ENCODE measurements around the gene NTS.

The NTS gene, protein sequence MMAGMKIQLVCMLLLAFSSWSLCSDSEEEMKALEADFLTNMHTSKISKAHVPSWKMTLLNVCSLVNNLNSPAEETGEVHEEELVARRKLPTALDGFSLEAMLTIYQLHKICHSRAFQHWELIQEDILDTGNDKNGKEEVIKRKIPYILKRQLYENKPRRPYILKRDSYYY

DNA sequence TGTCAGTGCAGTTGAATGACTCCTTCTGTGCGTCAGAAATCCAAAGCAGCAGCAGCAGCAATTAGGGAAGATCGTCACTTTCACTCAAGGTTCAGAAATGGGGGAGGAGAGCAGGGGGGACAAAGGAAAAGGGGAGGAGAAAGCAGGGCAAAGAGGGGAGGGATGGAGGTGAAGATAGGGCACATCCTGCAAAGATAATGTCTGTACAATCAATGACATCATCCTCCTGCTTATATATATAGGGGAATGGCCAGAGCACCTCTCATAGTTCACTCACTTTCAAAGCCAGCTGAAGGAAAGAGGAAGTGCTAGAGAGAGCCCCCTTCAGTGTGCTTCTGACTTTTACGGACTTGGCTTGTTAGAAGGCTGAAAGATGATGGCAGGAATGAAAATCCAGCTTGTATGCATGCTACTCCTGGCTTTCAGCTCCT is at the start of gene NTS:
Gene NTS, plus strand, starts transcription at position 265 of the 431 bp plus-strand sequence. Its CDS starts 109 bp downstream, at position 374.
- no peak for DNase-seq

DNA sequence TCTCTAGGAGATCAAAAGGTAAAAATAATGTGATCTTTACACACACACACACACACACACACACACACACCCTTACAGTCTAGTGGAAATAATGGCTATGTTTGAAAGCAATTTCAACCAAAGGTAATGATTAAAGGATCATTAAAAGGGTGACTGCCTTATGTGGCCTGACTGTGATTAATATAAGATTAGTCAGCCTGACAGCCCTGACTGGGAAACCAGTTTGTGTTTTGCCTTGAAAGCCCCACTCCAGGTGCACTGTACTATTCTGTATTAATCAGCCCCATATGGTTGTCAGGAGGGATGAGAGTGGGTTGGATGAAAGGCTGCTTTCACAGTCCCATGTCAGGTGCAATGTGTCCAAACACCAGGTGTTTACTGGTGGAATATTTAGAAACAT is 48.3 kb upstream of the NTS start:
- DNase-seq, result no peak

DNA sequence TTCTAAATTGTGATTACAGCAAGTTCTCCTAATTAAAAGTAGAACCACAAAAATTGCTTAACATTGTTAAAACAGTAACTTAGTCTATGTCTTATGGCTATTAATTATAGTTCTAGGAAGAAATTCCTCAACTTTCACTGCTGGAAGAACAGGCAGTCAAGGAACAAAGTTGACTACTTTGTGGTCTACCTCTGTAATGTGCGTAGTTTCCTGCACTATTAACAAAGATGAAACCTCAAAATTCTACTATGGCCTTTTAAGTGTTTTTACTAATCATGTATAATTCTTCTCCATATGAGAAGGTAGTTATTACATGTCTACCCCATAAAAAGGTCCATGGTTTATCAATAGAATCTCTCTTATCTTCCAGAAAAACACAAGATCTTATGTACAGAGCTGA is 45.5 kb upstream of the NTS start:
- no peak for DNase-seq

DNA sequence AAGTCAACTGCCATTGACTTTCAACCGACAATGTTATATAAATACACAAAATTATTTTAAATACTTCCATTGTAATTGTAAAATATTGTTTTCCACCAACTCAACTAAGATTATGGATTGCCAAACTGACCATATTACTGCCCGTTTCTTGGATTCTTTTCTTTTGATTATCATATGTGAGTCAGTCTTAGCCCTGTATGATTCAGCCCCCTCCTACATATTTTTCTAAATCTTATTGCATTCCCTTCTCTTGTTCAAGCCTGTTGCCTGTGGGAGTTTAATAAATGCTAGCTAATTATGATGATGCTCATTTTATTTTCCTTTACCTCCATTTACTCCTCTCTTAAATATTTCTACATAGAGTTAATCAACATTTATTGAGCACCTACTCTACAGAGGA is 44.7 kb upstream of the NTS start:
- DNase-seq, result no peak

DNA sequence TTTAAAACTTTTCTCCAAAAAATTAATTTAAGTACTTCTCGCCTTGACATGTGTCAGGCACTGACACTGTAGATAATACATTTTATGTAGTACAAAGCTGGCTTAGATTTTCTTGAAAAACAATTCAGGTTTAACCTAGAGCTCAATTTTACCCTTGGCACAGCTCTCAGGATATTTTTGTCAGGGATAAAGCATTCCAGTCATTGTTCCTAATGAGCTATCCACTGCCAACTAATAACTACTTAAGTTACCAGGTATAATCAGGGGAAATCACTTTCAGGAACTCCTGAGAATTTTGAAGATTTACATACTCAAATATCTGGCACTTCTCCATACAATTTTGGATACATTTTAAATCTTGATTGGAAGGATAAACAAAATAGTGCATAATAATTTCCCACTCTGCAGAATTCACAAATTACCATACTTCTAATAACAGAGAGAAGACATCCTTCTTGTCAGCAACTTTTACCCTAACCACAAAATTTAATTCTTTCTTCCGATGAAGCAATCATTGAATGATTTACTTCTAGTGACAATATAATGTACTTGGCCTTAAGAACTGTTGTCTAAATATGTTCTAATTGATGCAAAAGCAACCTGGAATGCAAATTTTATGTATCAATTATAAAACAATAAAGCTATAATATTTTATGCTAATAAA is 42.6 kb upstream of the NTS start:
- no peak for DNase-seq

DNA sequence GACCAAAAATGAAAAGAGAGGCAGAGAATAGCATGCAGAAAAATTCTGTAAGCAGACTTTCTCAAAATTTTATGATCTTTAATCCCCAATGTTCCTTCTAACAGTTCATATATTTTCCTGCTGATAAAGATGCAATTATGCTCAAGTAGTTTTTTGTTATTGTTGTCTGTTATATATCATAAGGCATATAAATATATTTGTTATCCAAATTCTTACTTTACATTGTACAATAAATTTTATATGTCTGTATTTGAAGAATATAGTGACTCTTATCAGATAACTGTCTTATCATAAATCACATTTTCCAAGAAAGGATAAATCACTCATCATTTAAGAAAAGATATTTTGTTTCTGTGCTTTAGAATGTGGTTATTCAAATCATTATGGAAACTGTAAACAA is 40.5 kb upstream of the NTS start:
- DNase-seq, result no peak

DNA sequence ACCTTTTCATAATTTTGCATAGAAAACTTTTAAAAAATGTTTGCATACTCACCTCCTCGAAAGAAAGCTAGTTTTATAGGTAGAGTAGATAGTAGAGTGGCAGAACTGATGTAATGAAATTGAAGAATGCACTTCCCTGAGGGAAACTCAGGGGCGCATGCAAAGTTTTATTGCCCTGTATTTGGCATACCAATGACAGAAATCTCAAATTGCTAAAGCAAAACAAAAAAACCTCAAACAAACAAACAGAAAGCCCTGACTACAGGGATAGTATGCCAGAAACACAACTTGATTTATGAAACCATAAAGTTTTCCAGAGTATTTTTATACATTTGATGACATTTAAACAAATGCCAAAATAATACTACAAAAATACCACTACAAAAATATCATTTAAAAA is 39.7 kb upstream of the NTS start:
- no peak for DNase-seq

DNA sequence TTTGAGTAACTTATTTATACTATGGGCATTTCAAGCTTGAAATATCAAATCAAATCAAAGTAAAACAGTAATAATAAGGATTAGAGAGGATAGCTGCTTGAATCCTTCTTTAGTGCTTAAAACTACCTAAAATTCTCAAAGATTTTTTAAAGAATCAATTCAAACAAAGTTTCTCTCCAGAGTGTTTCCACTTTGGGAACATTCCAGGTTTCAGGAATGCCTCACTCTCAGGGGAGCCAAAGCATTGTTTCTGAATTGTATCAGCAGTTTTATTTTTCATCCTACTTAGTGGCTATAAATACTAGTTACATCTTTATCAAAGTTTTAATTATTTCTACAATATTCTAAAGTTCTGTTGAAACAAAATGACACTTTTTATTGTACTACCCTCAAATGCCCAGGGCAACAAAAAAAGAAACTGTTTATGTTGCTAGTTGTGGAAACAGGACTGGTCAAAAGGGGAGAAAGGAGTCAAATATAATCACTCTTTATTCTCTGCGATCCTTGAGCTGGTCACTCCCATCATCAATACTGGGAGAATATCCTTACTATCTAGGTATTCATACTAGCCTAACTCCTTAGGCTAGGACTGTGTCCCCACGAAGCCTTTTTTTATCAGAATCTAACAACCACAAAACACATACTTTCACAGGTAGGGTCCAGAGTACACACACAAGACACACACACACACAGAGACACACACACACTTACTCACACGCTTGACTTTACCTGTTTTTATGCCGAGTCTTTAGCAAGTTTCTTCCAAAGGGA is 38.5 kb upstream of the NTS start:
- DNase-seq, result no peak

DNA sequence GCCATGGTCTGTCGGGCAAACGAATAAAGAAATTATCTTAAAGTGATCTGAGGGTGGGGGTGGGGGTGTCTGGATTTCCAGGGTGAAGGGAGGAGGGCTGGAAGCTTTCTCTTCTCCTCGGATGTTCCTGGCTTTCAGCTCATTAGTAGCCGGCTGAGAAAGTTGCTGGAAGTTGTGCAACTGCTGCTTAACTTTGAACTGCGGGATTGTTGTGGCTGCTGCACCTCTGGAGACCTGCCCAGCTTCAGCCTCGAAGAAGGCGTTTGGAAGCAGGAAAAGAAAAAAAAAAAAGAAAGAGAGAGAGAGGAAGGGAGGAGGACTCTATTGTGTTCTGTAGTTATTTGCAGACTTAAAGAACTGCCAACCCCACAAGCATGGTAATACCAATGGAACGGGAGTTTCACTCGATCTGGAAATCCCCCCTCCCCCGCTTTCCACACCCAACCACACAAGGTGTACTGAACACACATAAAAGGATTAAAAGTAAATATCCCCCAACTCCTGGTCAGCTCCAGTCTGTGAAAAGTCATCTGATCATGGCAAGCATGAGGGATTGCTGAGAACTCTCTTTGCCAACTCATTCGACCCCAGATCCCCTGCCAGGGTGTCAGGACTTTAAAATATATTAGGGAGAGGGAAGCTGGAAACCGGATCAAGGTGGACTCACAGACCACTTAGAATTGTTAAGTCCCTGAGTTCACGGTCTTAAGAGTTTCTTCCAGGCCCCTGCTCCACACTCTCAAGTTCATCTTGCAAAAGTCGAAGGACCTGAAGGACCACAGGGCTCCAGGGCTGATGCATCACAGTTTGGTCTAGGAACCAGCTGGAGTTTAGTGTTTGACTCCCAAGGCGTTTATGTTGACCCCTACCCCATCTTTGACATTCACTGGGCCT is 37.7 kb upstream of the NTS start, which contains the start of gene RASSF9:
Gene RASSF9, minus strand, starts transcription at position 213 of the 894 bp plus-strand sequence. Its CDS starts 208 bp downstream, at position 5.
- no peak for DNase-seq

DNA sequence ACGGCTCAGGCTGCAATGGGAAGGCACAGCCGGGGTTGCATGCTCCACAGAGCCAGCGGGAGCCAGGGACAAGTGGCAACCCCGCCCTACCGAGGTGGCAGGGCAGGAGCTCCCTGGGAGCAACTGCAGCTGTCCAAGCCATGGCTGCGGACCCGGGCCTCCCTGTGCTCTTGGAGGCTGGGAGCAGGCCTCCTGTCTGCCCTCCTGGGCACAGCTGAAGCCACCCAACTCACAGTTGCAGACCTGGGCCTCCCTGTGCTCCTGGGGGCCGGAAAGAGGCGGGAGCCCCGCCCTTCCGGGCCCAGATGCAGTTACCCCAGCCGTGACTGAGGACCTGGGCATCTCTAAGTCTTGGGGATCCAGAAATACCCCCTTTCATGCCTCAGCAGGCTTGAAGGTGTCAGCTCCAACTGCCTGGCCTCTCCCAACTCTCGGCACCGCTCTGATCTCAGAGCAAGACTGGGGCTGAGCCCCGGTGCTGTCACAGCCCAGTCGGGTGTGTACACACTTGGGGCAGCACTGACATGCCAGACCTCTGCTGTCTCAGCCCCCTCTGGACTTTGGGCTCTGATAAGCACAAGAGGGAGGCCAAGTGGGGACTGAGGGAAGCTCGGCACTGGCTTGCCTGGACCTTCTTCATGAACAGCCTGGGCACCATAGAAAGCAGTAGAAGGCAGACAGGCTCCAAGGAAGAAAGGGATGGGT is 30.3 kb upstream of the NTS start:
- no peak for DNase-seq

DNA sequence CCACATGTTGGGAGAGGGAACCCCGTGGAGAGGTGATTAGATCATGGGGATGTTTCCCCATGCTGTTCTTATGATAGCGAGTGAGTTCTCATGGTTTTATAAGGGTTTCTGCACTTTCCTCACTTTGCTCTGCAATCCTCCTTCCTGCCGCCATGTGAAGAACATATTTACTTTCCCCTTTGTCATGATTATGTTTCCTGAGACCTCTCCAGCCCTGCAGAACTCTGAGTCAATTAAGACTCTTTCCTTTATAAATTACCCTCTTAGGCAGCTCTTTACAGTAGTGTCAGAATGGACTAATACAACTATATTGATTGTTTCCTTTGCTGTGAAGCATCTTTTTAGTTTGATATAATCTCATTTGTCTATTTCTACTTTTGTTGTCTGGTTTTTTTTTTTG is 24.8 kb upstream of the NTS start:
- DNase-seq, result no peak

DNA sequence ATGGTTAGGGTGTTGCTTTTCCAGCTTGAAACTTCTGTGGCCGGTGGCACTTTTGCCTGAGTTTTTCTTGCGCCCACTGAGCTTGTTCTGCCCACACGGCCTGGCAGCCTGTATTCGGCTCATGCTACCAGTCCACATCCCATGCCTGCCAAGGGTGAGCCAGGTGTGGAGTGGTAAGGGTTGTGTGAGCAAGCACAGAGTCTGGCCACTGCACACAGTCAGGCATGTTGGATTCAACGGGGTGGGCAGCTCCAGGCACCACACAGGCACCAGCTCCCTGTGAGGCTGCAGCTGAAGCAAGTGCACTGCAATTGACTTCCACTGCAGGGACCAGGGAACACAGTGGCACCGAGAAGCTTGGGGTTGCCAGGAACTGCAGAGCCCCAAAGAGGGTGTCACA is 18.8 kb upstream of the NTS start:
- no peak for DNase-seq

DNA sequence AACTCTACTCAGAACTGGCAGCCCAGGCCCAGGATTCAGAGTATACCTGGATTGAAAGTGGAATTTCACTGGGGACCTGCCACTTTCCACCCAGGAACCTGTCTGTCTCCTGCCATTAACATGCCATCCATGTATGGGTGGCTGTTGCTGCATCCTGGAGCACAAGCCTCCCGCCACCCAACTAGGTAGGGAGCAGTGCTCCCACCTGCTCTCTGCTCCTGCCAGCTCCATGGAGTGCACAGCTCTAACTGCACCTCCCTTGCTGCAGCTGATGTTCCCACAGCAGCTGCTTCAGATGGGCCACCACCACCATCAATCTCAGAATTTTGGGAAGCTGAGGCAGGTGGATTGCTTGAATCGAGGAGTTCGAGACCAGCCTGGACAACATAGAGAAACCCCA is 17.1 kb upstream of the NTS start:
- no peak for DNase-seq

DNA sequence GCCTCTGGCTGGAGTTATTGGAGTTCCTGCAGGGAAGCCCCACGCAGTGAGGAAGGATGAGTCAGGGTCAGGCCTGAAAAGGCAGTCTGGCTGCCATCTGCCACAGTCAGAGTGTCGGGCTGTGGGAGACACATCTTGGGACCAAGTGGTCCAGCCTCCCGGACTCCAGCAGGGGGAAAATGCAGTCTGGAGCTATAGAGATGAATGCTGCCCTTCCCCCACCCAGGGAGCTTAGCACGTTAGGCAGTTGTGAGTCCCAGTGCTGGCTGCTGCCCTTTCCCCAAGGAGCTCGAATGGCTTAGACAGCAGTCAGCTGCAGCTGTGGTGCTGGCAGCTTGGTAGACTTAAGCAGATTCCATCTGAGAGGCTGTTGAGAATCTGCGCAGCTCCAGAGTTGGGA is 8.2 kb upstream of the NTS start:
- no peak for DNase-seq

DNA sequence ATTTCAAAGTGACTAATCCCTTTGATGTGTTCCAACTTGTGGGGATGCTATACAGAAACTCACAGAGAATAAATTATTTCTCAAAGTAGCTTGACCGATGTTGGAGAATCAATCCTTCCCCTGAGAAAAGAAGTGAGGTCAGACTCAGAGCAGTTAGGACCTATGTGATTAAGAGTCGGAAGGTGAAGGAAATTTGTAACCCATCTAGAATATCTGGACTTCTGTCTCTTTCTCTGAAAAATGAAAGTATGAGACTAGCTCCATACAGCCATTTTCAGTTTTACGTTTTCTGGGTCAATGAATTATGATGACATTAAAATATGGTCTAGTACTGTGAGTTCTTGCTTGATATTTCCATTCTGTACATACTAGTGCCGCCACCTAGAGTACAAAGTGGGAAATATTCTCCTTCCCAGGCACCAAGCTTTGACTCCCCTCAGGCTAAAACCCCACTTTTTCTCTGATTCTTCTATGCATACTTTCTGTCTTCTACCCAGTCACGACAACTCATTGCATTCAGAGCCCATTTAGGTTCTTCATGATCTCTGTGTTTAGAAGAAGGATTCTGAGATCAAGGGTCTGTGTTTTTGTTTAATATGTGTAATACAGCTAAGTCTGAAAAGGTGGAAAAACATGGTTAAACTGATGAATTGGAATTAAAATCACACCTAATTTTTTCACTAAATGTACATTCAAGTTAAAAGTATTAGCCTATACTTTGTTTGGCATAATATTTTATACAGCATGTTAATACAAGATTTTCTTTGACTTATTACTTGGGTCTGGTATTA is 6.9 kb upstream of the NTS start:
- peak; percentile 1 for DNase-seq

DNA sequence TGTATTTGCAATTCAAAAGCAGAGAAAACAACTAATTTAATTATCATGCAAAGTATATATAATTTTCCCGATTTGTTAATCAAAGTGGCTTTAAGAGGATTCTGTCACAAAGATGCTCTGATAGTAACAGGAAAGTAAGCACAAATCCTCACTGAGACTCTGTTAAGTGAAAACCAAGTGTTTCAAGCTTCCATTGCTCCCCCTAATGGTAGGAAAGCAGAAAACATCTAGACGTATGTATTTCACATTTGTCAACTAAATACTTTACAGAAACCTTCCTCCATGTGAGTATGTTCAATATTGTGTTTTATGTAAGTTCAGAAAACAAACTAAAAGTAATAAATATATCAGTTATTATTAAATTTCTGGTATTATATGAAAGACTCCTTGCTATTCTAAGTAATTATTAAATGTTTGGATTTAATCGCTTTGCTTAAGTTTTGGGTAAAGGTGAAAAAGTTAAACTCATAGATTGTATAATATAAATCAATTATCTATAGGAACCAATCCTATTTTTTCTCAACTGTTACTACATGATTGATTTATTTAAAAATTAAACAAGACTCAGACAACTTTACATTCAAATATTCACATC is 1.5 kb upstream of the NTS start:
- DNase-seq, result peak; percentile 22

DNA sequence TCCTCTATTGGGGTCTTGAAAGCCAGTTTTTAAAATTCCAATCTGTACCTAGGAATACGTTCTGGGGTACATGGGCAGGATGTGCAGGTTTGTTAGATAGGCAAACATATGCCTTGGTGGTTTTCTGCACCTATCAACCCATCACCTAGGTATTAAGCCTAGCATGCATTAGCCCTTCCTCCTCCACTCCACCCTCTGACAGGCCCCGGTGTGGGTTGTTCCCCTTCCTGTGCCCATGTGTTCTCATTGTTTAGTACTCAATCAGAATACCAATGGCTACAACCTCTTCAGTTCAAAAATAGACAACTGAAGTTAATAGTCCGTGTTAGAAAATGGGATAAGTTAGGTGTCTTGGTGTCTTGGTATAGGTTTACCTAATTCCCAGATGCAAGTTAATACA is 3.4 kb downstream of the NTS start:
- DNase-seq, result no peak

DNA sequence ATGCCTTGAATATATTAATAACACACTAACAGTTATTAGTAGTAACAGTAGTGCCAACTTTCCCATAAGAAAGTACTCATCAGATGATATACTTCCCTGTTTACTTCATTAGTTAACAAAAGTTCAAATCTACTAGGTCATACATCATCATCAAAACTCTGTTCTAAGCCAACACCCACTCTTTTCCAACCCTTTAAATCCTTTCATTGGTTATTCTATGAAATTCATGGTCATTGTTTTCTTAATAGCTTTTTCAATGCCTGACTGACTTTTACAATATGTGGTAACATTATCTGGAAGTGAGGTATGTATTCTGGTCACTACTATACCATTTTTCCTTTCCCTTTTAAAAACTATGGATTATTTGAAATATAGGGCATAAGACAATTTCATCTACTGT is 9.7 kb downstream of the NTS start:
- DNase-seq, result no peak

DNA sequence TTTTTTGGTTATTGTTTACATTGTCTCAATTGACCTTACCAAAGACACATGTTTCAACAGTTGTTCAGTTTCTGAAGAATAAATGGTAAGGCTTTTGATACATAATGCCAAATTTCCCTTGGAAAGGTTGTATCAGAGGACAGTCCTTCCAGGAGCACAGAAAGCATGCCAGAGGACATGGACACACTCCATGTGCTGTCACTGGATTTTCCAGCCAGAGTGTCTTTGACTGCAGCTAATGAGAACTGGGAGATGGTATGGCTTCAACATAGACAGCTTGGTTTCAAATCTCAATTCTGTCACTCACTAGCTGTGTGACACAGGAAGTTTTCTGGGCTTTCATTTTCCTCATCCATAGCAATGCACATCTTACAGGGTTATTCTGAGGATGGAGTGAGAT is 20.6 kb downstream of the NTS start:
- DNase-seq, result no peak

DNA sequence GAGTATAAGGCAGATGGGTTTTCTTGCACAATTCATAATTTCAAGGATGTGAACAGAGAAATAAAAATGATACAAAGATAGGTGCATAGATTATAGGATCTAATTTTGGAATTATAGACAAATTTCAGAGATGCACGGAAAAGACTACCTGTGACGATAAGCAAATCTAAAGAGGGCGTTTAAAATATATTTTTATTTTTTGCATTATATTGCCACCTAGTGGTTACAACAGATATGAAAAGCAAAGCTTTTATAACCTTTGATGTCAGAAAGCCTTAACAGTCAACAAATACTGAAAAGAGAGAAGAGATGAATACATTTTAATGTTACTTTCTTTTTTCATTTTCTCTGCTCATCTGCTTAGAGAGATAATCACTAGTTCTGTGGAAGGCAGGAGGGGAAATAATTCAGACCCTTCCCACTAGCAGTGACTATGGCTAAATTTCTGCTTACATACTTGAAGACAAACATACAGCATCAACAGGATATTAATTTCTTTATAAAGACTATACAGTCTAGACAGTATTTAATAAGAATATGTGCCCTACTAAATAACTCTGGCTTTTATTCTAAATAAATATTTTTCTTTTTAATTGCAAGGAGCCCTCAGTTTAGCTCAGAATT is 46.3 kb downstream of the NTS start:
- DNase-seq, result peak; percentile 0

Data from NCI-H2171 (cell line).